NCI-H2029 treated with DMSO at 0.1 percent for 48 hours (cell line): ENCODE data around the gene GEN1.

Source experiments
- DNase-seq: peaks from one replicate; lab custom pipeline; 2025; lab: John Stamatoyannopoulos, UW

Gene GEN1

DNA sequence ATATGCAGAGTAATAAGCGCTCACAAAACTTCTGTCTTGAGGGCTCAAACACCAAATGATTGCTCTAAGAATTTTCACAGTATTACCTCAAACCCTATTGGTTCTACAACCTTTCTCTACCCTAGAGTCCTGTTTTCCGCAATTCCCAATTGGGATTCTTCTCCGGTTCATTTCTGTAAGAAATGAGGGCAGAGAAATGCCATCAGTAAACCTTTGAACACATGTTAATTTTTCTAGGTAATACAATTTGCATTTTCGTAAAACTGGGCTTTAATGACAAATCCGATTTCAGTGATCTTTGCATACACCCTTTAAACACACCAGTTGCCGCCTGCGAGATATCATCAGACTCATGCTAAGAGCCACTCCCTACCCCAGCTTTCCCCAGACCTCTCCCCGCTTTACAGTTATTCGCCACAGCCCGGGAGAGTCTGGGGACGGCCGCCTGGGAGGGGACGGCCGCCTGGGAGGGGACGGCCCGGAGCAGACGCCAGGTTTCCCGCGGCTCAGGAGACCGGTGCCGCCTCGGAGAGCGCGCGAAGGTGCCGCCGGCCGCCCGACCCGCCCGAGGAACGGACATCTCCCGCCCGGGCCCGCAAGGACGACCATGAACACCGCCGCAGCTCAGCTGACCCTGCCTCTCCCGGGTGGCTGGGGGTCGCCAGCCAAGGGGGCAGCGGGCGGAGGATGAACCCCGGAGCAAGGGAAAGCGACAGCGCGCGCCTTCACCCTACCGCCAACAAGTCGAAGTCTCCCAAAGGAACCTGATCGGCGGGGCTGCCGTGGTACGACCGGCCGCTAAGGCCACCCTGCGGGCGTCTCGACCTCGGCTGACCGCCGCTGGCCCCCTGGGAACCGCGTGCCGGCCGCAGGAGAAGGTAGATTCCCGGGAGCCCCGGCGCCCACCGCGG lies 791 bp upstream of the GEN1 start:
- DNase-seq, result no peak

DNA sequence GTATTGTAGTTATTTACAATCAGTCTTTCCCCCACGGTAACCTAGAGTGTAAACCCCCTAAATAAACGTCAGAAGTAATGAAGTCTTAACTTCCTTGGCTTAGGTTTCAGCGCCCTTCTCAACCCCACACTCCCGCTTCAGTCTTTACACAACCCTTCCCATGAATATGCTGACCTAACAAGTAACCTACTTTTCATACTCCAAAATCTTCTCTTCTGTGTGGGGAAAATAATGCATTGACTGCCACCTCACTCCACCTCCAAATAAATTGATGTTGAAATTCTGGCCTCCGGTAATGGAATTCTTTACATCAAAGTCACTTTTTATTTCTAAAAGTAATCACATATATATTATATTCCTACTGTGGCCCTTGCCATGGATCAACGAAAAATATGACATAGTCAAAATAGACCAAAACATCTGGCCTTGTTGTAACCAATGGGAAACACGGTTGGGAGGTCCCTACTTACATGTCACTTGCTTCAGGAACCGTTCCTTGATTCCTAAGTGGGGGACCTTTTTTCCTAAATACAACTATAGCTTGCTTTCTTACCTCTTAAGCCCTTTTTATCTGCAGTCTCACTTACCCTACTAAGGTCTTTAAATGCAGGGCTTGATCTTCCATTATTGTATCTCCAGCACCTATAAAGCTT lies 961 bp downstream of the GEN1 start:
- DNase-seq, result no peak

DNA sequence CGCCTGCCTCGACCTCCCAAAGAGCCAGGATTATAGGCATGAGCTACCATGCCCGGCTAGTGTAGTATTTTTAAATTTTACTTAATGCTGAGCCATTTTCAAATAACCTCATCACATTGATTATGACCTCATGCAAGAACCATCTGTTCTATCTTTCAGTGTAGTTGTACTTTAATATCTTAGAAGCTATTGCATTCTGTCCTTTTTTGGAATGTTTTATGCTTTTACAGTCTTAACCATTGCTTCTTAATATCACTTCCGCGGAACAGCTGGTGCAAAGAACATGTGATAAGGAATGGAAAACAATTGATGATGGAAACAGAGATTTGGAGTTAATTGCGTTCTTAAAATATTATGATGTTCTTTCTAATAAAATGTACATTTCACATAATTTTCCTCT lies 2.7 kb downstream of the GEN1 start:
- DNase-seq, result no peak

DNA sequence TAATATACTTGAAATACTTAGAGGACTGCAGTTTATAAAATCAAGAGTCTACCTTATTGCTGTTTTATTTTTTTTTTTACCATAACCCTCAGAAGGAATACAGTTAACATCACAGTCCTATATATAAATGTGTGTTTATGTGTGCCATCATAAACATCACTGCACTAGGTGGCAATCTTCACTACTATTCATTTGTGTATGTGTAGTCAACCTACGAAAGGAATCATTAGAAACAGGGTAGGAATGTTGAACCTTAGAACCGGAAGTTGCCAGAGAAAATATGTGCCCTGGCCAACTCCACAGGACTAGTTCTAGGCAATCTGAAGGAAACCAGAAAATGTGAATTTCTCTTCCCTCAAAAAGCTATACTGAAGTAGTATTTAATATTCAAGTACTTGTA lies 3.4 kb downstream of the GEN1 start:
- DNase-seq, result no peak

DNA sequence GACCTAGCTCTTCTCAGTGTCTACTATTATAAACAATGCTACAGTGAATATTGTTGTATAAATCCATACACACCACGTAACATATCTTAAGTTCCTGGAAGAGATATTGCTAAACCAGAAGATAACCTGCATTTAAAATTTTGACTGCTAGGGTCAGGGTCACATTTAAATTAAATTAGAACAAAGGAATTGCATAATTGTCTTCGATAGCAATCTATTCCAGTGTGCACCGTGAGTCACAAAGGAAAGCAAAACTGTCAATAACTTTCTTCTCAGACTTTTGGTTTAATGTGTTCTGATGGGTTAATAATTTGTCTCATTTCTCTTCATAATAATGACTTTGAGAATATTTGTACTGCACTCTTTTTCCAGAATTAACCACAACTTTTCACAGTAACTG lies 4.2 kb downstream of the GEN1 start:
- DNase-seq, result no peak

DNA sequence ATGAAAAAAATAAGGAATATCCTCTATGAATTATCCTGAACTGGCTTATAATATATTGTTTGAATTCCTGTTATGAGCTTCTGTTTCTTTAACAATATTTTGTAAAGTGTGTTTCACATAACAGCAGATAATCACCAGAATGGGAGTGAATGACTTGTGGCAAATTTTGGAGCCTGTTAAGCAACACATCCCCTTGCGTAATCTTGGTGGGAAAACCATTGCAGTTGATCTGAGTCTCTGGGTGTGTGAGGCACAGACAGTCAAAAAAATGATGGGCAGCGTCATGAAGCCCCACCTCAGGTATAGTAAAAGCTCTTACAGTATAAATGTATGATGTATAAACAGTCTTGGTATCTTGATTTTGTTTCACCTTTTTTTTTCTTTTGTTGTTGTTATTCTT lies 5.9 kb downstream of the GEN1 start:
- DNase-seq, result no peak

DNA sequence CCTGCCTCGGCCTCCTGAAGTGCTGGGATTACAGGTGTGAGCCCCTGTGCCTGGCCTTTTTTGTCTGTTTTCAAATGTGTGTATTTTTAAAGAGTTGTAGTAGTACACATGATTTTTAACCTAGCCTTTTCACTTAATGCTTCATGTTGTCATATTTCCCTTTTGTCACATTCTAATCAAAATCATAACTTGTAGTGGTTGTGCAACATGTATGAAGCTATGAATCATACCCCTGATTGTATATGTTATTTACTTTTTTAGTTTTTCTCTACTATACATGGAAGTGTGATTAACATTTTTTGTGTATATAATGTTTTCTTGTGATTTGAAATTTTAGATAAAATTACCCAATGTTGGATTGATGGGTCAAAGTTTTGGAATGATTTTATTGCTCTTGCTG lies 8.5 kb downstream of the GEN1 start:
- DNase-seq, result no peak

DNA sequence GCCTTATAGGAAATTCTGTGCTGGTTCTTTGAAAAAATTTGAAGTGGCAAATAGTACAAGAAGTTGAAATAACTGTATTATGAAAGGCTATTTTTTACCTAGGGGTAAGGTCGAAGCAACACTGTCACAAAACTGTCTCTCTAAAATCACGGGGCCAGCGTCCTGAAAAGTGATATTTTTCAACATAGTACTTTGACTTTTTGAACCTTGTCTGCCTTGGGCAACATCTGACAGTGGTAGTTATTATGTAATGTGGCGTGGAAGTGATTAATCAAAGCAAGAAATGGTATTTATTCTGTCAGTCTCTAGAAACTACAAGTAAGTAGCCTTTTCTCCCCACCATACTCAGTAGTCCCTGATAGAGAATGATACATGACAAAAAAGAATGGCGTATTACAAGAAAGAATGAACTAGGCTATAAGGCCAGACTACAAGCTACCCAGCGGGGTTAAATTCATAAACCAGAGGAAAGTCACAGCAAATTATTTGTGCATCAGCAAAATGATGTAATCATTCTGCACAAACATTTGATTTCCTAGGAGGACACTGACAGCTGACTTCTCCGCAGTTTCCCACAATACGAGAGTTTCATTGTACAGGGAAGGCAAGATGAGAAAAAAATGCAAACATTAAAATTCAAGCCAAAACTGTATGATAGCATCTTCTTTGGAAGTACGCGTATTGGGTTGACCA lies 9.8 kb downstream of the GEN1 start:
- DNase-seq, result no peak

DNA sequence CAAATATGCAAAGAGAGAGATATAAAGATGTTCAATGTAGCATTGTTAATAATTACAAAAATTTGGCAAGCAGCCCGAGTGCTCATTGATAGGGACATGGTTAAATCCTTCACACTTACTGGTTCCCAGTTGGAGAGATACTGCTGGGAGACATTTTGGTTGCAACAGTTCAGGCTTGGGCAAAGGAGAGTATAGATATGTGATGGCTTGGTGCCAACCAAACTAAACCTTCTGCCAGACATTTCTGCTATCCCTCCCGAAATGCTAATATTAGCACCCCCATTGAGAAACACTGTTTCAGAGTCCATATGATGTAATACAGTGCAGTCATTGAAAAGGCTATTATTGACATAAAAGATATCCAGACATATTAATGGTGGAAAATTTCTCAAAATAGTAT lies 11.5 kb downstream of the GEN1 start:
- no peak for DNase-seq

DNA sequence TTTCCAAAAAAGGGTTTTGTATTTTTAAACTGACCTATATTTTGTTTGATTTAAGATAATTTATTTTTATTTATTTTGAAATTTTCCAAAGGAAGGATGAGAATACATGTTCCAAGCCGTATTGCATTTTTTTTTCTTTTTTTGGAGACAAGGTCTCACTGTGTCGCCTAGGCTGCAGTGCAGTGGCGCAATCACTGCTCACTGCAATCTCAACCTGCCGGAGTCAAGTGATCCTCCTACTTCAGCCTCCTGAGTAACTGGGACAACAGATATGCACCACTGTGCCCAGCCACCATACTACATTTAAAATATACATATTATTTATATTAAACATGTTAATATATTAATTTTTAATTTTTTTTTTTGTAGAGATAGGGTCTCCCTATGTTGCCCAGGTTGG lies 15.0 kb downstream of the GEN1 start:
- DNase-seq, result no peak

DNA sequence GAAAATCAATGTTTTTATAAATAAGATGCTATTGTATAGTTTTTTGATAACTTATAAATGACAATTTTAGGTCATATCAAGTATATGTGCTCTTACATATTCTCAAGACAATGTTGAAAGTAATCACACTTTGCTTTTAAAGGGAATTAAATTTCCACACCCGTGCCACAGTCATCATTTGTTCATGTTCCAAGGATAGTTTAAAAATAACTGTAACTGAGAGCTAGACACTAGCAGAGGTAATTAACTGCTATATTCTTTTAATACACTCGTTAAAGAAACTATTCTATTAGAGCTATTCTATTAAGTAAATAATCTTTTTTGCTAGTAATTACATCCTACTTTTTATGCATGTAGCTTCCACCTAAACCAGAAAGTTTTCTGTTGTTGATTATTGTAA lies 18.0 kb downstream of the GEN1 start:
- no peak for DNase-seq

DNA sequence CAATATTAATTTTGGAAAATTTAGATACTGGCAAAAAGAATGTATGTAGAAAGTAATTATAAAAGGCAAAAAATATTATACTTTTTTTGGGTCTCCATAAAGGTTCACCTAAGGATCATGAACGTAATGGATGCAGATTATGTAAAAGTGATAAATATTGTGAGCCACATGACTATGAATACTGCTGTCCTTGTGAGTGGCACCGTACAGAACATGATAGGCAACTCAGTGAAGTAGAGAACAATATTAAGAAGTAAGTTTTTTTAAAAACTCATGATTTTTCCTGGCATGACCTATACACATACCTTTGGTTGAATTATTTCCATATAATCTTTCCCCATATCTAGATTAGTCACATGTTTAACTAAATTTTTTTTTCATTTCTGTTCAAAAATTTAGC lies 18.6 kb downstream of the GEN1 start:
- no peak for DNase-seq

DNA sequence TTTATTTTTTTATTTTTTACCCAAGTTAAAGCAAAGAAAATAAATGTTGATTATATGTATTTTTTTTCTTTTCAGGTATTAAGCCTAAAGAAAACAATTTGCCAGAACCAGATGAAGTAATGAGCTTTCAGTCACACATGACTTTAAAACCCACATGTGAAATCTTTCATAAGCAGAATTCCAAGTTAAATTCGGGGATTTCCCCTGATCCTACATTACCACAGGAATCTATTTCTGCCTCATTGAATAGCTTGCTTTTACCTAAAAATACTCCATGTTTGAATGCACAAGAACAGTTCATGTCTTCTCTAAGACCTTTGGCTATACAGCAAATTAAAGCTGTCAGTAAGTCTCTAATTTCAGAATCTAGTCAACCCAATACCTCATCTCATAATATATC lies 26.6 kb downstream of the GEN1 start:
- DNase-seq, result no peak

DNA sequence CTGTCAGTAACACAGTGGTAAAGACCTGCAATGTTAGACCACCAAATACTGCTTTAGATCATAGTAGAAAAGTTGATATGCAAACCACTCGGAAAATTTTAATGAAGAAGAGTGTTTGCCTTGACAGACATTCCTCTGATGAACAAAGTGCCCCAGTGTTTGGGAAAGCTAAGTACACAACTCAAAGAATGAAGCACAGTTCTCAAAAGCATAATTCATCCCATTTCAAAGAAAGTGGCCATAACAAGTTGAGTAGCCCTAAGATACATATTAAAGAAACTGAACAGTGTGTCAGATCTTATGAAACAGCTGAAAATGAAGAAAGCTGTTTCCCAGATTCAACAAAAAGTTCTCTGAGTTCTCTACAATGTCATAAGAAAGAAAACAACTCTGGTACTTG lies 27.5 kb downstream of the GEN1 start:
- no peak for DNase-seq

DNA sequence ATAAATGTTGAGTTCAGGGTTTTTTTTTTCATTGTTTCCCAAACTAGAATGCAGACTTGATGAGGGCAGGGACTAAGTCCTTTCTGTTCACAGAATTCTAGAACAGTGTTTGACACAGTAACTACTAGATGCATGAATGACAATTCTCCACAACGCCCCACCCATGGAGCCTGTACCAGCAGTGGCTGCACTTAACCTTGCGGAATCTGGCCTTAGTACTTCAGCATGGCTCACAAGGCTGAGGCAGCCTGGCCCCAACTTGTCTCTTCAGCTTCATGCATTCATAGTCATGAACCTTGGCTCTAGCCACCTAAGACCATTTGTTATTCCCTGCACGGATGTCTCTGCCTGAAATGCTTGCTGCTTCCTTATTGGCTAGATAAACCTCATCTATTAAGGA lies 32.8 kb downstream of the GEN1 start:
- DNase-seq, result no peak

DNA sequence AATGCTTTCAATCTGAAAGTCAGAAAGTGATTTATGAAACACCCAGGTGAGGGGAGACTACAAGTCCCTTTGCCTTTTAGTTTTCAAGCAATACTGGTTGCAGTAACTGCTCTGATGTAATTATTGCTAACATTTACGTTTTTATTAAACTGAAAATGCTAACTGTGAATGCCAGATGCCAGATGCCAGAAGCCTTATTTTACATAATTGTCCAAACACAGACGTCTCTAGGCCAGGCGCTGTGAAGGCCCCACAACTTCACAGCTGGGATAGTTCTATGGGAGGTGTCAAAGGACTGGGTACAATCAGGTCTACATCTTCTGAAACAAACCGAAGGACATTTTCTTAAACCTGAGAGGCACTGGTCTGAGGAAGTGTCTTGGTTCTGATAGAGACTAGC lies 34.8 kb downstream of the GEN1 start:
- DNase-seq, result no peak

DNA sequence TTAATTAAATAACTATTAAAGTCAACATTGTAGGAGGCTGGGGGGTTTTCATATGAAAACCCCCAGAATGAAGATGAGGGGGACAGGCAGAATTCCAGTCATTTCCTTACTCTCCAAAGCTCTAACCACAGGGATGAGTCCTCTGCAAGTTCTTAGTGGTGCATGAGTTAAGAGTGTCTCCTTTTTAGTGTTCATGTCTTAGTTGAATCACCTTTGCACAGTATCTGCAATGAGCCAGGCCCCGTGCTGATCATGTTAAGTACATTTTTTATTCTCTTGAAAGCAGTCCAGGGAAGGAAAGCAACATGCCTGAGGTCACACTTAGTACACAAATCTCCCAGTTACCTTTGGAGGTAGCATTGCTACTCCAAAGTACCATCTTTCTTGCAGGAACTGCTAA lies 36.6 kb downstream of the GEN1 start:
- DNase-seq, result no peak

DNA sequence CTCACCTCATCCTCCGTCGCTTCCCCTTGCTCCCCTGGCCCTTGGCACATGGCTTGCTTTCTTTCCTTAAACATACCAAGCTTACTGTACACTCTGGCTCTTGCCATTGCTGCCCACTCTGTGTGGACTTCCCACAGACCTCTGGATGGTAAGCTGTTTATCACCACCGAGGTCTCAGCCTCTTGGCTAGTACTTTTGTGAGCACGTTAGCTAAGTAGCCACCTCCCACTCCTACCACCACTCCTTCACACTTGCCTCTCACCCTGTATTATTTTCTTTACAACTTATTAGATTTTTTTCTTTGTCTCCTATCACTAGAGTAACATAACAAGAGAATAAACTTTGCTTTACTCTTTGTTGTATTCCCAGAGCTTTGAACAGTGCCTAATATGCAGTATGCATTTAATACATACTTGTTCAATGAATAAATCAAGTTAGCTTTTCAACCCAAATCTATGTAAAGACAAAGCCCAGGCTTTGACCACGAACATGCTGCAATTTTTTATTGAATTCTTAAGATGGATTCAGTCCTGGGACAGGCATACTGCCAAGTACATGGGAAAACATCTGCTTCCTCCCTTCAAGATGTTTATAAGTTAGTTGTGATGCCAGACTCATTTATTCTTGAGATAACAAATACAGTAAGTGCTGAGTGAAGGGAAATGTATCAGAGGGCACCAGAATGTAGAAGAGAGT lies 37.3 kb downstream of the GEN1 start:
- DNase-seq, result no peak

DNA sequence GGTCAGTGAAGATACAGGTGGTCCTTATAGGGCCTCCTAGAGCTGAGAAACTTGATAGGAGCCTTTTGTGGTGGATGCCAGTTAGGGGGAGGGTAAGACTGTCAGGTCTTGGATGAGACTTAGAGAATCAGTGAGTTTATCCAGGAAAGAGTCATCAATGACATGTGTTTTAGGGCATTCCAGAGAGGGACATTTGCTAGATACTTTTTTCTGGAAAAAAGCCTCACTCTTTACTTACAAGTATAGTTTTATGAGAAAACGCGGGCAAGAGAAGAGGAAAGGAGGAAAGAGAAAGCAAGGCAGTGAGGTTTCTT lies 37.8 kb downstream of the GEN1 start:
- no peak for DNase-seq

DNA sequence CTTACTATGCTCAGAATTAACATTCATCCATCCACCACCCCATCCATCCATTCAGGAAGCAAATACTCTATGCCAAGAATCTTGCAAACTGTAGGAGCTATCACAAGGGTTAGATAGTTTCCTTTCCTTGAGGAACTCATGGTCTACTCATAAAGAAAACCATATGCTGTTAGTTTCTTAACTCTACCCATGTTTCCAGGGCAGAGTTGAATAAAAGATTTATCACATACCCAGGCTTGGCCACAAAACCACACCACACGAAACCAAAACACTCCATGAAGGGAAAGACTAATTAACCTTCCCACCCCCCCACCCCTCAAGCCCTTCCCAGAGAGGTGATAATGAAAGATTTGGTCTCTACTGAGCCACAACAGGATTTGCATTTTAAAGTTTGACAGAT lies 38.6 kb downstream of the GEN1 start:
- DNase-seq, result no peak

DNA sequence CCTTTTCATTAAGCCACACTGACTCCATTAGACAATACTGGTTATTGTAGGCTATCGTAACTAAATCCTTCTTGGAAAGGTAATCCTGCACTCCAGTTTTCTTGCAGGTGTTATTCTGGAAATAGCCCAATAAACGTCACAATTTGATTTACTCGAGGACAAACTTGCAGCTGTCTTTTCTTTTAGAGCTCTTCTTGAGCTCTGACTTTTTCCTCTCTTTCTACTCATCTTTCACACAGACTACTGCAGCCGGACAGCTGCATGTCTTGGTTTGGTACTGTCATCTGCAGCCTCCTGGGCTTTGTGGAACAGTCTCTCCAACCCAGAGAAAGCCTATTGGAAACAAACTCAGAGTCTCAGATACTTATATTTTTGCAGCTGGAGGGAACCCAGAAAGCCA lies 39.4 kb downstream of the GEN1 start:
- no peak for DNase-seq

DNA sequence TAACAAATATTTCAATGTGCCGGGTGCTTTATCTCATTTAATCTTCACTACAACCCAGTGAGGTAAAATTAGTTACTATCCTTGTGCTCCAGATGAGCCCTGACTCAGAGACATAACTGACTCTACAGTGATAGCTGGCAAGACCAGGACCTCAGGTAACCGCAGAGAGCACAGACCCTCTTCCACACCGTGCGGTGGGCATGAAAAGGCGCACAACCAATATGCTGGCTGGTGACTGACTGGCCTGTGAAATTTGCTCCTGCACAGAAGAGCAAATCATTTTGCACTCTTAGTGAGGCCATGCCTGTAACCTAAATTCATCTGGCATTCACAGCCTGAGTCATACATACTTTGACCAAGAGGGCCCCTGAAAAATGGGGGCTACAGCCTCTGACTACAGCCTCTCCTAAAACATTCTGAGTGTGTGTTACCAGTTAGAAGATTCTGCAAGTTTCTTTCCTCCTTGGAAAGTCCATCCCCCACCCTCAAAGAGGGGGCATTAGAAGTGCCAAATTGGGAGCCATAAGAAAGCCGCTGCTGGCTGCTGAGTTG lies 39.9 kb downstream of the GEN1 start:
- DNase-seq, result no peak
